HepG2 (cell line): ENCODE data around the gene SCFD2. TPM values are rescaled to one million over a fixed set of nuclear protein-coding genes. Genes with fewer than 3 reads are reported as not detected.

Source experiments
- BRD4 ChIP-seq: sonication (generic); formaldehyde crosslinking; IDR thresholded peaks from 2 replicates; pipeline ENCODE4 v1.4.0; 2020; ENCODE audit warnings: missing genetic modification reagents
- EED ChIP-seq: sonication (generic); formaldehyde crosslinking; IDR thresholded peaks from 2 replicates; pipeline ENCODE4 v1.5.0; 2020; ENCODE audit warnings: mild to moderate bottlenecking, missing genetic modification reagents
- GLI4 ChIP-seq: sonication (generic); formaldehyde crosslinking; IDR thresholded peaks from 2 replicates; pipeline ENCODE4 v1.5.1; 2020; ENCODE audit warnings: missing genetic modification reagents, mild to moderate bottlenecking, moderate library complexity, borderline replicate concordance
- NCOA2 ChIP-seq: sonication (generic); formaldehyde crosslinking; IDR thresholded peaks from 2 replicates; pipeline ENCODE4 v1.8.0; 2022; ENCODE audit warnings: inconsistent platforms
- ZBTB26 ChIP-seq: IDR thresholded peaks from 2 replicates; pipeline ENCODE4 v1.6.1; 2016; ENCODE audit warnings: missing compliant biosample characterization, missing genetic modification reagents, borderline replicate concordance
- ZIK1 ChIP-seq: sonication (generic); formaldehyde crosslinking; IDR thresholded peaks from 2 replicates; pipeline ENCODE4 v1.5.0; 2020; ENCODE audit warnings: mild to moderate bottlenecking, low read depth, missing genetic modification reagents, borderline replicate concordance
- ZNF333 ChIP-seq: sonication (generic); formaldehyde crosslinking; IDR thresholded peaks from 2 replicates; pipeline ENCODE4 v1.4.0; 2020; ENCODE audit warnings: mild to moderate bottlenecking, missing genetic modification reagents, borderline replicate concordance
- polyA plus RNA-seq, 8 experiments: library from polyadenylated mRNA; depleted of rRNA in 3 of 8; stranded (reverse) in 7 of 8; unstranded in 1 of 8; fragments of >200 nt; fragmentation: Illumina TruSeq in 4 of 8; extraction: Trizol in 4 of 8; gene quantifications; 2 replicates each; pipeline versions ENCODE4 v1.2.1 to v1.2.3, GENCODE V29; 2011 to 2016; ENCODE audit warnings: low read depth in 4 of 8, missing spikeins in 1 of 8, mixed read lengths in 1 of 8; ENCODE audit not compliant: insufficient read depth in 1 of 8
- total RNA-seq, 5 experiments: library from RNA; depleted of rRNA; stranded (reverse); fragments of >200 nt; fragmentation: Illumina TruSeq; extraction: Trizol; gene quantifications; 2 replicates each; pipeline ENCODE4 v1.2.3, GENCODE V29; 2016; ENCODE audit warnings: low read depth in 1 of 5
- TF ChIP-seq, protein P1 (sequence below): sonication (generic); formaldehyde crosslinking; IDR thresholded peaks from 2 replicates; pipeline ENCODE4 v1.5.1; 2020; ENCODE audit warnings: mild to moderate bottlenecking, missing genetic modification reagents, moderate library complexity

Gene SCFD2
- total and polyA plus RNA-seq, 2 of the 13 experiments (the other 11 are each of a cell fraction or from before 2014, with no cell fraction given): 4.6 to 15.6 TPM

DNA sequence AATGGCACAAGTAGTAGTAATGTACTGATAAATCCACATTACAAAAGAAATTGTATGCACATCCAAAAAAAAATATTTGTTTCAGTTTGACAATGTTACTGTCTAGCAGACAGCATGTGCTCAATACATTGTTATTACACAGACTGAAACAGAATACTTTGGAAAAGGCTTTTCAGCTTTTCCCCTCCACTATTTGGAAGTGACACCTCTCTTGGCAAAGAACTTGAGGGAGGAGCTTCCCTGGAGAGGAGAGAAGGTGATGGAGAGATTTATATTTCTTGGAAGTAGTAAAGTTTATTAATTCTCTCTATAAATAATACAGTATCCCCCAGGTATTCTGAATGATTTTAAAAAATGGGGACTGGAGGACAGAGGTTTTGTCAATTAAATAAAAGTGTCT lies 131.8 kb downstream of the SCFD2 start (continued):
- TF ChIP-seq ZBTB26 (no peak), ZNF333 (CRISPR knock-in tag) (no peak), GLI4 (CRISPR knock-in tag) (no peak), ZIK1 (CRISPR knock-in tag) (no peak), BRD4 (CRISPR knock-in tag) (no peak), EED (CRISPR knock-in tag) (no peak), NCOA2 (CRISPR knock-in tag) (no peak)
- TF ChIP-seq, protein P1, sequence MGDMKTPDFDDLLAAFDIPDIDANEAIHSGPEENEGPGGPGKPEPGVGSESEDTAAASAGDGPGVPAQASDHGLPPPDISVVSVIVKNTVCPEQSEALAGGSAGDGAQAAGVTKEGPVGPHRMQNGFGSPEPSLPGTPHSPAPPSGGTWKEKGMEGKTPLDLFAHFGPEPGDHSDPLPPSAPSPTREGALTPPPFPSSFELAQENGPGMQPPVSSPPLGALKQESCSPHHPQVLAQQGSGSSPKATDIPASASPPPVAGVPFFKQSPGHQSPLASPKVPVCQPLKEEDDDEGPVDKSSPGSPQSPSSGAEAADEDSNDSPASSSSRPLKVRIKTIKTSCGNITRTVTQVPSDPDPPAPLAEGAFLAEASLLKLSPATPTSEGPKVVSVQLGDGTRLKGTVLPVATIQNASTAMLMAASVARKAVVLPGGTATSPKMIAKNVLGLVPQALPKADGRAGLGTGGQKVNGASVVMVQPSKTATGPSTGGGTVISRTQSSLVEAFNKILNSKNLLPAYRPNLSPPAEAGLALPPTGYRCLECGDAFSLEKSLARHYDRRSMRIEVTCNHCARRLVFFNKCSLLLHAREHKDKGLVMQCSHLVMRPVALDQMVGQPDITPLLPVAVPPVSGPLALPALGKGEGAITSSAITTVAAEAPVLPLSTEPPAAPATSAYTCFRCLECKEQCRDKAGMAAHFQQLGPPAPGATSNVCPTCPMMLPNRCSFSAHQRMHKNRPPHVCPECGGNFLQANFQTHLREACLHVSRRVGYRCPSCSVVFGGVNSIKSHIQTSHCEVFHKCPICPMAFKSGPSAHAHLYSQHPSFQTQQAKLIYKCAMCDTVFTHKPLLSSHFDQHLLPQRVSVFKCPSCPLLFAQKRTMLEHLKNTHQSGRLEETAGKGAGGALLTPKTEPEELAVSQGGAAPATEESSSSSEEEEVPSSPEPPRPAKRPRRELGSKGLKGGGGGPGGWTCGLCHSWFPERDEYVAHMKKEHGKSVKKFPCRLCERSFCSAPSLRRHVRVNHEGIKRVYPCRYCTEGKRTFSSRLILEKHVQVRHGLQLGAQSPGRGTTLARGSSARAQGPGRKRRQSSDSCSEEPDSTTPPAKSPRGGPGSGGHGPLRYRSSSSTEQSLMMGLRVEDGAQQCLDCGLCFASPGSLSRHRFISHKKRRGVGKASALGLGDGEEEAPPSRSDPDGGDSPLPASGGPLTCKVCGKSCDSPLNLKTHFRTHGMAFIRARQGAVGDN (CRISPR knock-in tag): no peak
